Omental fat pad (tissue), 4 donors: Measurements from ENCODE around the gene ABCC6. TPM values are rescaled to one million over a fixed set of nuclear protein-coding genes. Genes with fewer than 3 reads are reported as not detected.
"Not testable (repeated sequence)": the region's sequence is repeated elsewhere in the genome, so short reads cannot be mapped to it uniquely, and the experiment has no call there.

Source experiments
- ATAC-seq: fragments of 150-250 bp; one replicate; pipeline ENCODE4 v1.9.1; 2016; ENCODE audit warnings: mild to moderate bottlenecking, moderate library complexity; ENCODE audit not compliant: low FRiP score
- DNase-seq: peaks from one replicate; pipeline ENCODE4 v3.0.0-alpha.2; 2019; ENCODE audit warnings: low spot score
- CTCF ChIP-seq, 3 donors: fragments of 450-650 bp; IDR thresholded peaks; one replicate each; pipeline ENCODE4 v1.5.1; 2016 to 2017; ENCODE audit warnings: antibody characterized with exemption in 3 of 3, mild to moderate bottlenecking in 3 of 3, moderate library complexity in 2 of 3
- total RNA-seq, 4 donors: library from RNA; depleted of rRNA; stranded (reverse); fragments of >200 nt; gene quantifications; one replicate each; pipeline ENCODE4 v1.1.0, GENCODE V29; 2016

The ABCC6 gene
- total RNA-seq, 4 donors from 2014 or later: 2.2 to 9.9 (median 3.8) TPM

- ATAC-seq: no peak
- DNase-seq: no peak
- TF ChIP-seq CTCF (IDR thresholded peaks at IDR 0.05): no peak
These were observed 55.4 kb downstream of the ABCC6 start for GRCh38 chr16:16167927-16168326.

- DNase-seq (no peak), ATAC-seq (no peak)
- no peak for TF ChIP-seq CTCF (IDR thresholded peaks at IDR 0.05)
These were observed 56.3 kb downstream of the ABCC6 start for GRCh38 chr16:16166949-16167348.

GRCh38 chr16:16166085-16166484 is 57.2 kb downstream of the ABCC6 start:
- DNase-seq (no peak), ATAC-seq (no peak)
- TF ChIP-seq CTCF (IDR thresholded peaks at IDR 0.05): no peak

GRCh38 chr16:16164243-16164642 is 59.1 kb downstream of the ABCC6 start:
- TF ChIP-seq CTCF (IDR thresholded peaks at IDR 0.05): no peak
- DNase-seq: no peak
- ATAC-seq: no peak

GRCh38 chr16:16163571-16163970 is 59.7 kb downstream of the ABCC6 start:
- TF ChIP-seq CTCF (IDR thresholded peaks at IDR 0.05): no peak
- no peak for ATAC-seq
- DNase-seq: no peak

- TF ChIP-seq CTCF (IDR thresholded peaks at IDR 0.05): no peak
- DNase-seq (no peak), ATAC-seq (no peak)
These were observed 60.2 kb downstream of the ABCC6 start for GRCh38 chr16:16163109-16163508.

- no peak for TF ChIP-seq CTCF (IDR thresholded peaks at IDR 0.05)
- ATAC-seq: no peak
- DNase-seq: no peak
These were observed 60.7 kb downstream of the ABCC6 start for GRCh38 chr16:16162591-16162990.

- not testable (repeated sequence) for DNase-seq, ATAC-seq
These were observed 61.5 kb downstream of the ABCC6 start for GRCh38 chr16:16161840-16162239.
